GM12878 (cell line): Measurements from ENCODE around the gene AKTIP. TPM values are rescaled to one million over a fixed set of nuclear protein-coding genes. Genes with fewer than 3 reads are reported as not detected.

Experiments used
- ATAC-seq: fragments of 200-7000 bp; cut with Tn5 transposase; 3 replicates; pipeline ENCODE4 v1.9.1; 2020; ENCODE audit warnings: mild to moderate bottlenecking, moderate library complexity
- BruUV-seq: library from RNA; stranded (reverse); fragments of 400-500 nt; replicated peaks from 2 replicates; lab custom pipeline; 2021; lab: Mats Ljungman, UMichigan
- CTCF ChIA-PET: fragments of 300-600 bp; sonication (Branson Sonifier 250); formaldehyde crosslinking; extraction: SDS; loops from one replicate; lab custom pipeline; 2021; ENCODE audit warnings: inconsistent platforms; lab: Yijun Ruan, JAX
- POLR2A ChIA-PET: fragments of 350-600 bp; formaldehyde crosslinking; extraction: SDS; loops from one replicate; lab custom pipeline; 2021; ENCODE audit warnings: inconsistent platforms; lab: Charles Lee
- RAD21 ChIA-PET: fragments of 300-600 bp; sonication (Branson Sonifier 250); formaldehyde crosslinking; loops from one replicate; lab custom pipeline; 2023; ENCODE audit warnings: antibody characterized with exemption; ENCODE audit not compliant: unreplicated experiment; lab: Charles Lee
- SMC1A ChIA-PET: fragments of 300-600 bp; sonication (Branson Sonifier 250); formaldehyde crosslinking; loops from one replicate; lab custom pipeline; 2023; ENCODE audit not compliant: unreplicated experiment, uncharacterized antibody; lab: Charles Lee
- DNase-seq: peaks from one replicate; pipeline ENCODE4 v3.0.0-alpha.2; 2011; ENCODE audit warnings: low read depth, low spot score
- FAIRE-seq: peaks from 3 replicates; lab custom pipeline; 2011; peaks lifted over from hg19 to GRCh38; lab: Jason Lieb, UNC
- H2AFZ ChIP-seq: 2 replicates; pipeline ENCODE4 v1.6.0; 2011; ENCODE audit warnings: low read depth, low read length, control low read depth; ENCODE audit not compliant: control insufficient read depth
- H3K27ac ChIP-seq: 2 replicates; pipeline ENCODE4 v1.5.1; 2011; ENCODE audit warnings: control low read depth; ENCODE audit not compliant: control insufficient read depth, insufficient read depth
- H3K27me3 ChIP-seq, 2 experiments: replicated peaks in 1 of 2; 2 replicates each; pipeline versions ENCODE4 v1.6.0 to v1.6.1; 2011; ENCODE audit warnings: low read length in 1 of 2; ENCODE audit not compliant: control insufficient read depth in 2 of 2, insufficient read depth in 2 of 2
- H3K36me3 ChIP-seq, 2 experiments: 2 replicates each; pipeline ENCODE4 v1.5.1; 2011; ENCODE audit warnings: low read length in 1 of 2; ENCODE audit not compliant: control insufficient read depth in 2 of 2, insufficient read depth in 2 of 2
- H3K4me1 ChIP-seq: 2 replicates; pipeline ENCODE4 v1.6.1; 2011; ENCODE audit warnings: mild to moderate bottlenecking, low read length, moderate library complexity, mixed read lengths; ENCODE audit not compliant: control insufficient read depth, insufficient read depth
- H3K4me2 ChIP-seq: 2 replicates; pipeline ENCODE4 v1.6.0; 2011; ENCODE audit warnings: control low read depth; ENCODE audit not compliant: control insufficient read depth, insufficient read depth
- H3K4me3 ChIP-seq: fragments of 200-600 bp; sonication (generic); 2 replicates; pipeline ENCODE4 v1.5.1; 2016
- H3K79me2 ChIP-seq: 2 replicates; pipeline ENCODE4 v1.6.0; 2011; ENCODE audit warnings: low read length; ENCODE audit not compliant: control insufficient read depth, insufficient read depth
- H3K9ac ChIP-seq: 2 replicates; pipeline ENCODE4 v1.8.0; 2011; ENCODE audit warnings: low read length, control low read depth, mixed read lengths; ENCODE audit not compliant: control insufficient read depth, insufficient read depth
- H3K9me3 ChIP-seq: replicated peaks from 3 replicates; pipeline ENCODE4 v1.5.1; 2011; ENCODE audit warnings: mild to moderate bottlenecking, low read length; ENCODE audit not compliant: control insufficient read depth, insufficient read depth
- H4K20me1 ChIP-seq: 2 replicates; pipeline ENCODE4 v1.6.0; 2011; ENCODE audit not compliant: control insufficient read depth, insufficient read depth
- BACH1 ChIP-seq: fragments of 450-650 bp; IDR thresholded peaks from 2 replicates; pipeline ENCODE4 v1.6.1; 2017; ENCODE audit warnings: mild to moderate bottlenecking, borderline replicate concordance
- DPF2 ChIP-seq: fragments of 450-650 bp; IDR thresholded peaks from 2 replicates; pipeline ENCODE4 v1.6.1; 2017; ENCODE audit warnings: mild to moderate bottlenecking
- FOXM1 ChIP-seq: IDR thresholded peaks from 2 replicates; pipeline ENCODE4 v1.6.1; 2012; ENCODE audit warnings: low read depth, mild to moderate bottlenecking, inconsistent platforms, low read length, moderate library complexity
- MEF2A ChIP-seq: IDR thresholded peaks from 2 replicates; pipeline ENCODE4 v1.6.1; 2011; ENCODE audit warnings: low read depth, mild to moderate bottlenecking, low read length, moderate library complexity; ENCODE audit not compliant: insufficient read depth
- MXI1 ChIP-seq: fragments of 150-350 bp; IDR thresholded peaks from 2 replicates; pipeline ENCODE4 v1.6.1; 2011; ENCODE audit warnings: low read depth, mild to moderate bottlenecking, inconsistent platforms, low read length, improper control_type of control experiment
- NKRF ChIP-seq: fragments of 450-650 bp; conservative IDR thresholded peaks from 2 replicates; pipeline ENCODE4 v1.6.1; 2017; ENCODE audit warnings: mild to moderate bottlenecking, moderate library complexity
- PBX3 ChIP-seq: IDR thresholded peaks from 2 replicates; pipeline ENCODE4 v1.6.1; 2011; ENCODE audit warnings: mild to moderate bottlenecking, low read depth, low read length, moderate library complexity; ENCODE audit not compliant: insufficient replicate concordance
- POU2F2 ChIP-seq: IDR thresholded peaks from 3 replicates; pipeline ENCODE4 v1.6.1; 2011; ENCODE audit warnings: low read depth, mild to moderate bottlenecking, low read length, borderline replicate concordance
- RELA ChIP-seq: fragments of 450-650 bp; IDR thresholded peaks from 2 replicates; pipeline ENCODE4 v1.8.0; 2014; ENCODE audit warnings: borderline replicate concordance; ENCODE audit not compliant: partially characterized antibody
- REST ChIP-seq: IDR thresholded peaks from 2 replicates; pipeline ENCODE4 v1.6.1; 2012; ENCODE audit warnings: mild to moderate bottlenecking, low read depth, low read length
- RFX5 ChIP-seq: IDR thresholded peaks from 2 replicates; pipeline ENCODE4 v1.6.1; 2011; ENCODE audit warnings: low read depth, low read length, improper control_type of control experiment
- SIX5 ChIP-seq: IDR thresholded peaks from 2 replicates; pipeline ENCODE4 v1.6.1; 2011; ENCODE audit warnings: mild to moderate bottlenecking, low read depth, low read length, moderate library complexity; ENCODE audit not compliant: severe bottlenecking
- TCF7 ChIP-seq: IDR thresholded peaks from 2 replicates; pipeline ENCODE4 v1.6.1; 2014; ENCODE audit warnings: antibody characterized with exemption, borderline replicate concordance
- YBX1 ChIP-seq: fragments of 450-650 bp; IDR thresholded peaks from 2 replicates; pipeline ENCODE4 v1.6.1; 2016; ENCODE audit warnings: antibody characterized with exemption
- WGBS: methylation state at CpG from one replicate; pipeline ENCODE4 v1.1.6; 2016; ENCODE audit warnings: low lambda C conversion rate; ENCODE audit not compliant: insufficient replicate concordance, insufficient coverage; ENCODE audit errors: missing lambda C conversion rate; 5-methylcytosine and 5-hydroxymethylcytosine counted together
- in situ Hi-C: fragments of 300-500 bp; cut with MboI; formaldehyde crosslinking; loops from 9 replicates; pipeline ENCODE4 v1.14.3; 2018; ENCODE audit warnings: mixed read lengths
- intact Hi-C: fragments of 100-400 bp; cut with micrococcal nuclease; formaldehyde crosslinking; loops from one replicate; pipeline ENCODE4 v1.14.2; 2022; ENCODE audit not compliant: unreplicated experiment
- polyA plus RNA-seq, 11 experiments: library from polyadenylated mRNA; depleted of rRNA in 4 of 11; unstranded in 6 of 11; stranded (reverse) in 5 of 11; fragments of >200 nt; fragmentation: Nextera tagmentation in 4 of 11; fragmentation: Illumina TruSeq in 1 of 11; extraction: Ambion mirVana in 4 of 11; extraction: Trizol in 1 of 11; gene quantifications; 1 replicate in 1 of 11; 2 replicates in 10 of 11; pipeline versions ENCODE4 v1.2.1 to v1.2.3, GENCODE V29; 2011 to 2016; ENCODE audit warnings: inconsistent platforms in 2 of 11, missing spikeins in 2 of 11, low read depth in 1 of 11
- total RNA-seq, 4 experiments: library from RNA; depleted of rRNA in 3 of 4; stranded (reverse); fragments of >200 nt in 3 of 4; fragmentation: Illumina TruSeq in 1 of 4; extraction: Trizol in 1 of 4; gene quantifications; 2 replicates each; pipeline versions ENCODE4 v1.2.1 to v1.2.3, GENCODE V29; 2013 to 2021
- TF ChIP-seq, protein P1 (sequence below): fragments of 450-650 bp; IDR thresholded peaks from 2 replicates; pipeline ENCODE4 v1.6.1; 2017; ENCODE audit warnings: antibody characterized with exemption, mild to moderate bottlenecking, moderate library complexity

The AKTIP gene
- total and polyA plus RNA-seq, 10 of the 15 experiments (the other 5 are each of a cell fraction or from before 2014, with no cell fraction given), result 11.4 to 22.9 (median 13.6) TPM

- WGBS, result 73% methylated on average over 10 of the region's 10 CpGs
- Histone ChIP-seq H3K79me2 (no peaks in the 10 kb centered on the region), H3K27me3 (no peaks in the 10 kb centered on the region), H3K4me3 (no peak overlapping the region), H3K9ac (no peak overlapping the region), H3K27ac (no peak overlapping the region), H2AFZ (no peak overlapping the region), H3K4me1 (peaks cover 11% of the 10 kb centered on the region), H3K4me2 (no peak overlapping the region), H4K20me1 (no peaks in the 10 kb centered on the region), H3K36me3 (no peaks in the 10 kb centered on the region), H3K9me3 (no peaks in the 10 kb centered on the region; the same call in 2 of the 3 replicates)
- ChIA-PET SMC1A (interaction anchor here (2.1 kb wide), 1 partner anchor 11 kb away, joined by 6 read pairs; no protein-coding TSS in a partner anchor), CTCF (interaction anchor here (0.9 to 1.1 kb wide), 2 partner anchors 20 kb away, joined by 3 to 4 read pairs; no protein-coding TSS in a partner anchor), POLR2A (interaction anchor here (0.9 to 1.6 kb wide), 2 partner anchors 11 to 12 kb away, joined by 4 to 7 read pairs; no protein-coding TSS in a partner anchor), RAD21 (interaction anchor here (2.2 kb wide), 1 partner anchor 11 kb away, joined by 6 read pairs; no protein-coding TSS in a partner anchor)
- ATAC-seq (no peak), FAIRE-seq (no peak), DNase-seq (no peak)
- BruUV-seq, result no TSS peak
- in situ Hi-C loops (no loop called here), intact Hi-C loops (no loop called here)
- TF ChIP-seq SIX5 (no peak), POU2F2 (no peak), TCF7 (no peak), MXI1 (no peak), DPF2 (no peak), YBX1 (no peak), PBX3 (no peak), NKRF (no peak), REST (no peak), FOXM1 (no peak), MEF2A (no peak), RFX5 (no peak), BACH1 (no peak), RELA (no peak)
- TF ChIP-seq, protein P1, sequence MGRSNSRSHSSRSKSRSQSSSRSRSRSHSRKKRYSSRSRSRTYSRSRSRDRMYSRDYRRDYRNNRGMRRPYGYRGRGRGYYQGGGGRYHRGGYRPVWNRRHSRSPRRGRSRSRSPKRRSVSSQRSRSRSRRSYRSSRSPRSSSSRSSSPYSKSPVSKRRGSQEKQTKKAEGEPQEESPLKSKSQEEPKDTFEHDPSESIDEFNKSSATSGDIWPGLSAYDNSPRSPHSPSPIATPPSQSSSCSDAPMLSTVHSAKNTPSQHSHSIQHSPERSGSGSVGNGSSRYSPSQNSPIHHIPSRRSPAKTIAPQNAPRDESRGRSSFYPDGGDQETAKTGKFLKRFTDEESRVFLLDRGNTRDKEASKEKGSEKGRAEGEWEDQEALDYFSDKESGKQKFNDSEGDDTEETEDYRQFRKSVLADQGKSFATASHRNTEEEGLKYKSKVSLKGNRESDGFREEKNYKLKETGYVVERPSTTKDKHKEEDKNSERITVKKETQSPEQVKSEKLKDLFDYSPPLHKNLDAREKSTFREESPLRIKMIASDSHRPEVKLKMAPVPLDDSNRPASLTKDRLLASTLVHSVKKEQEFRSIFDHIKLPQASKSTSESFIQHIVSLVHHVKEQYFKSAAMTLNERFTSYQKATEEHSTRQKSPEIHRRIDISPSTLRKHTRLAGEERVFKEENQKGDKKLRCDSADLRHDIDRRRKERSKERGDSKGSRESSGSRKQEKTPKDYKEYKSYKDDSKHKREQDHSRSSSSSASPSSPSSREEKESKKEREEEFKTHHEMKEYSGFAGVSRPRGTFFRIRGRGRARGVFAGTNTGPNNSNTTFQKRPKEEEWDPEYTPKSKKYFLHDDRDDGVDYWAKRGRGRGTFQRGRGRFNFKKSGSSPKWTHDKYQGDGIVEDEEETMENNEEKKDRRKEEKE, result no peak
These were observed 27.0 kb upstream of the AKTIP start for GRCh38 chr16:53530046-53530445.
